Measurements from ENCODE around the gene EPB42.
"Not testable (repeated sequence)": the region's sequence is repeated elsewhere in the genome, so short reads cannot be mapped to it uniquely, and the experiment has no call there.

Gene EPB42

DNA sequence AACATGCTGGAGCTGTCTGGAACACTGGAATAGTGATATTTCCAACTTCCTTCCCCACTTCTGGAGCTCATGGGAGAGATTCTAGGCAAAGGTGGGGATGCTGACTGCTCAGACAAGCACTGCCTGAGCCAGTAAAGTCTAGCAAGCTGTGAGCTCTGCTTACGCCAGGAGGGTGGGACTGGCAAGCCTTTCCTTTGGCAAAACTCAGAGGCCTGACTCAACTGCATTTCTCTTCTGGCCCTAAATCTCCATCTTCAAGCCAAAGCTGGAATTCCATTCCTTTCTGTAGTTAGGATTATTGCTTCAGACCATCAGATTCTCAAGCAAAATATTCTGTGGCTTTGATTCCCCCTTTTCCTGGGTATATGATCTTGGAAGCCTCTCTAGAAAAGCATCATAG is 20.3 kb upstream of the EPB42 start:
- no peak for DNase-seq

GRCh38 chr15:43239732-43240491 is 19.1 kb upstream of the EPB42 start:
- DNase-seq = peak; percentile 45 to 70 (median 52)

DNA sequence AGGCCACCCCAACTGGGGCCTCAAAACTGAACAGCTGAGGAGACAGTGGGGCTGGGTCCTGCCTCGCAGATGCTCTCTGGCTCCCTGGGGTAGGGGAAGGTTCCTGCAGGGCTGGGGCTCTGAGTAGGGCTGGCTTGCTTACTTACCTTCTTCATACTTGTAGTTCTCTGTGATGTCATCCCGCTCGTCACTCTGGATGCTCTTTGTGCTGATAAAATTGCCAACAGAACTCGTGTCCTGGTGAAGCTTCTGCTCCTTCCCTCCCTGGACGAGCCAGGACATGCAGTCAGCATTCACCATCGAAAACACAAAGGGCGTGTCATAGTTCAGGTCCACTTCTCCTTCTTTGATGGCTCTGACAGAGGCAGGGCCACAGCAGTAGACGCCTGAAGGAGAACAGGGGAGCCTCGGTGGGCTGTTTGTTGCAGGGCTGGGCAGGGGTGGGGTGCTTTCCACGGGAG is 17.9 kb upstream of the EPB42 start:
- peak; percentile 54 to 77 (median 60) for DNase-seq

- DNase-seq = no peak
Observed at GRCh38 chr15:43237842-43238470, 17.1 kb upstream of the EPB42 start.

DNA sequence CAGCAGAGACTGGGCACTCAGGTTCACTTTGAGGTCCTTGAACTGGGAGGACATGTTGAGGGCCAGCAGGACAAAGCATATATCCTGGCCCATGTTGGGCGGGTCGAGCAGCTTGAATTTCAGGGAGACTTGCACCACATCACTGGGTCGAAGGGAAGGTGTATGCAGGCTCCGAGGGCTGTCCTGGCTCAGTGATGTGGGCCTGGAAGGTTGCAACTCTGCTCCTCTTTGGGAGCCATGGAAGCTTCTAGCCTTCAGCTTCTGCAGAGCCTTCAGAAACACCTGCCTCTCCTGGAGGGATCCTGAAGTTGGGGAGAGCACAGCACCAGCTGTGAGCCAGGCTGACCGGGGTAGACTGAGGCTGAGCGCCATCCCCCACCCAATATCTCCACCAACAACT is 14.7 kb upstream of the EPB42 start:
- no peak for DNase-seq

GRCh38 chr15:43232289-43232874 is 11.6 kb upstream of the EPB42 start:
- DNase-seq = no peak

DNA sequence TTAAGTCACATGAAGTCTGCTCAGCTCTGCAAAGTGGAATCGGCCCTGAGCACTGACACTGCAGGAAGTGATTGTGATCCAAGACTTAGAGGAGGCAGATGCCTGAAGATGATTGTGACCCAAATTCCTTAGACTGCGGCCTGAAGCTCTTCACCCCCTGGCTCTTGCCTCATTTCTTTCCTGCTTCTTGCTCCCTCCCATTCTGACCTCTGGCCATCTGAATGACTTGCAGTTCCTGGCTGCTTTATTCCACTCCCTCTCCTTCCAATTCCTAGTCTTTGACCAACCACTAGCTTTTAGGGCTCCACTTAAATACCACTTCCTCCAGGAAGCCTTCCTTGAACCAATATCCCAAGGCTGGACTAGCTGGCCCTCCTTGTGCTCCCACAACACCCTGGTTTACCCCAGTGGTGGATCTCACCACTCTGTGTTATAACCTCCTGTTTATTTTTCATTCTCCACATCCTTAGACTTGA is 9.9 kb upstream of the EPB42 start:
- peak; percentile 4 to 17 (median 15) for DNase-seq

GRCh38 chr15:43229977-43230376 is 9.2 kb upstream of the EPB42 start:
- DNase-seq = no peak

DNA sequence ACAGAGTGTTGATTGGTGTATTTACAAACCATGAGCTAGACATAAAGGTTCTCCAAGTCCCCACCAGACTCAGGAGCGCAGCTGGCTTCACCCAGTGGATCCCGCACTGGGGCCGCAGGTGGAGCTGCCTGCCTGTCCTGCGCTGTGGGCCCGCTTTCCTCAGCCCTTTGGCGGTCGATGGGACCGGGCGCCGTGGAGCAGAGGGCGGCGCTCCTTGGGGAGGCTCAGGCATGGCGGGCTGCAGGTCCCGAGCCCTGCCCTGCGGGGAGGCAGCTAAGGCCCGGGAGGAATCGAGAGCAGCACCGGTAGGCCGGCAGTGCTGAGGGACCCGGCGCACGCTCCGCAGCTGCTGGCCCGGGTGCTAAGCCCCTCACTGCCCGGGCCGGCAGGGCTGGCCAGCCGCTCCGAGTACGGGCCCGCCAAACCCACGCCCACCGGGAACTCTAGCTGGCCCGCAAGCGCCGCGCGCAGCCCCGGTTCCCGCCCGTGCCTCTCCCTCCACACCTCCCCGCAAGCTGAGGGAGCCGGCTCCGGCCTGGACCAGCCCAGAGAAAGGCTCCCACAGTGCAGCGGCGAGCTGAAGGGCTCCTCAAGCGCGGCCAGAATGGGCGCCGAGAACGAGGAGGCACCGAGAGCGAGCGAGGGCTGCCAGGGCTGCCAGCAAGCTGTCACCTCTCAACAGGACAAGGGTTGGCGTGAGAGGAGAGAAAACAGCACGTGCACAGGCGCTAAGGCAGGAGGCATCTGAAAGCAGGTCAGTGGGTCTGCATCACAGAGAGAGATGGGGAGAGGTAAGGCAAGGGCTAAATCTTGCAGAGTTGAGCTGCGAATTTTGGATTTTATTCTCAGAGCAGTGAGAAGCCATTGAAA is 5.9 kb upstream of the EPB42 start:
- DNase-seq = no peak

DNA sequence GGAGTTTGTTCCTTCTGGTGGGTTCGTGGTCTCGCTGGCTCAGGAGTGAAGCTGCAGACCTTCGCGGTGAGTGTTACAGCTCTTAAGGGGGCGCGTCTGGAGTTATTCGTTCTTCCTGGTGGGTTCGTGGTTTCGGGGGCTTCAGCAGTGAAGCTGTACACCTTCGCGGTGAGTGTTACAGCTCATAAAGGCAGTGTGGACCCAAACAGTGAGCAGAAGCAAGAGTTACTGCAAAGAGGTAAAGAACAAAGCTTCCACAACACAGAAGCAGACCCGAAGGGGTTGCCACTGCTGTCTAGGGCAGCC is 5.1 kb upstream of the EPB42 start:
- DNase-seq = not testable (repeated sequence)

GRCh38 chr15:43225201-43225949 is 4.6 kb upstream of the EPB42 start:
- DNase-seq = peak; percentile 78 to 92 (median 82)

GRCh38 chr15:43221422-43221821 is 604 bp upstream of the EPB42 start:
- no peak for DNase-seq

DNA sequence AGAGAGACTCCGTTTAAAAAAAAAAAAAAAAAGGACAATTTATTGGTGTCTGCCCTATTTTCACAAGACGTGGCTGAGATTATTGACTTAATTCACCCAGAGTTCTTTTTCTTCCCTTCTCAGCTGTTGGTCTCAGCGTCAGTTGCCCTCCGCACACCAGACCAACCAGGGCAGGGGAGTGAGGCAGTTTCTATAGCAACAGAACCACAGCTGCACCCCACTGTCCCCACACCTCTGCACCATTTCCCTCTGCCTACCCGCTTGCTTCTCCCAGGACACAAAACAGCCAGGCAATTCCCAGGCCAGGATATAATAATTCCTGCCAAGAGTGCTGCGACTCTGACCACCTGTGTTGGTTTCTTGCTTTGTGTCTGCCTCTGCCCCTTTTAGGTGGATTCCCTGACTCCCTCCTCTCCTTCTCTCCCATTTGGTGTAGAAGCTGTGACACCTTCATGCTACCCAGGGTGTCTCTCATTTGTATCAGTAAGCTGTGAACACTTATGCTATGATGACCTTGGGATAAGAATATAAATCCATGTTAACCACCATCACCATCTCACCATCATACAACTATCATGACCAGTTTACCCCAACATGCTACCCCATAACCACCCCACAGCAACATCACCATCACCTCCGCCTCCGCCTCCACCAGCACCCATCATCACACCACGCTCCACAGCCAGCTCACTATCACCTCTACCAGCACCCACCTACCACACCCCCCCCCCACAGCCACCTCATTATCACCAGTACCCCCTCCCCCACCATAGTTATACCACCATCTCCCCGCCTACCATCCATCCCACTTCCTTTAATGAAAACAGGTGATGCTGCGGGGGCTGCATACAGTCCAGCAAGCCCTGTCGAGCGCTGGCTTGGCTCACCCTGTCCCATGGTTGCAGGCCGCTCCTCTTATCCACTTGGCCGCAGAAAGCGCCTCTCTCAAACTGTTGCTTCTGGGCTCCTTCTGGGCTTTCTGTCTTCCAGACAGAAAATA is 589 bp downstream of the EPB42 start:
- DNase-seq = no peak

GRCh38 chr15:43218908-43219706 is 1.7 kb downstream of the EPB42 start:
- DNase-seq = peak; percentile 40 to 71 (median 61)

GRCh38 chr15:43215961-43216360 is 4.9 kb downstream of the EPB42 start:
- no peak for DNase-seq

DNA sequence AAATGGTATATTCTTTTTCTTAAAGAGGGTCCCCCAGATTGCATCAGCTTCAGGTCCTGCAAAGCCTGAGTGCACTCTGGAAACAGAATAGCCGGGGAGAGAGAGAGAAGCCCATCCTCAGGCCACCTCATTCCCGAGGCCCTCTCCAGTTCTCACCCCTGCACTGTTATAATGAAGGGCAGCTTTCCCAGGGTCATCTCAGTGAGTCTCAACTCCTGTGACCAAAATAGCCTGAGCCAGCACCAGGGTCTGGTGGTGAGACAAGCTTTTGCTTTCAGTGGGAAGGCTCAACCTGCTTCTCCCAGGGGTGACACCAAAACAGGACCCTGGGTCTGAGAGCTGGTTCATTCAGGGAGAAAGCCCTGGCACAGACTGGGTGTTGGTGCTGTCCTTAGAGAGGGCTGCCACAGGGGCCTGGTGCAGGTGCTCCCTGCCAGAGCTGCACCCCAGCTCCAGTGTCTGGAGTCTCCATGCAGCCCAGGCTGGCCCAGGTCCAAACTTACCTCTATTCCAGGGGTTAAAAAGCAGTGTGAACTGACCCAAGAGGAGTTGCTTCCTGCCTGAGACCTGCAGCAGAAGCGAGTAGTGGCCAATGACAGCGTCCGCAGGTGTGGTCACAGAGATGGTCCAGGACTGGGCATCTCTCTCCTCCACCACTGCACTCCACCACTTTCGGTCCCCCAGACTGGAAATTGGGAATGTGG is 6.1 kb downstream of the EPB42 start:
- no peak for DNase-seq

GRCh38 chr15:43214169-43214568 is 6.6 kb downstream of the EPB42 start:
- DNase-seq = no peak

GRCh38 chr15:43213466-43213865 is 7.4 kb downstream of the EPB42 start:
- DNase-seq = no peak

DNA sequence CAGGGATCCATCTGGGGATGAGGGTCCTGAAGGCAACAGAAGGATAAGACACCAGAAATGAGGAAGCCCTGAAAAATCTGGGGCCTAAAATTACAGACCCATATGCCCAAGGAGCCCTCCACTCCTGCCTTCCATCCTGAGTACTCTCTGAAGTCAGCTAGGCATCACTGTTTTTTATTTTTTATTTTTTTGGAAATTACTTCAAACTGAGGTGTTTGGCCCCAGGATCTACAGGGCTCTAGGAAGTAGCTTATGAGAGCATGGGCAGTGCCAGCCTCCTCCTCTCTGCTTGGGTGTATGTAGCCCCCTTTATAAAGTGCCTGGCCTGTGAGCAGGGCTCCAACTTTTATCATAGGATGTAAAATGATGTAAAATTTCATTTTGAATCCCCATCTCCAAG is 7.9 kb downstream of the EPB42 start:
- DNase-seq = no peak

Measured in suppressor macrophage (primary cell).